GM19455 (cell line): Measurements from ENCODE around the gene COL15A1.

ENCODE experiments used
- ATAC-seq: cut with Tn5 transposase; IDR thresholded peaks from one replicate; pipeline ENCODE4 v1.9.1; 2021; ENCODE audit not compliant: unreplicated experiment

The COL15A1 gene

GRCh38 chr9:99052815-99053715, 109.4 kb downstream of the COL15A1 start:
- no peak for ATAC-seq

- ATAC-seq: no peak
Observed at GRCh38 chr9:99054581-99054980, 110.9 kb downstream of the COL15A1 start.

GRCh38 chr9:99055384-99055783, 111.7 kb downstream of the COL15A1 start:
- ATAC-seq: no peak

GRCh38 chr9:99056186-99056585, 112.5 kb downstream of the COL15A1 start:
- ATAC-seq: no peak

- no peak for ATAC-seq
Observed at GRCh38 chr9:99056886-99057664, 113.4 kb downstream of the COL15A1 start.

- peak; percentile 85 for ATAC-seq
Observed at GRCh38 chr9:99057665-99058625, 114.2 kb downstream of the COL15A1 start.

- peak; percentile 60 for ATAC-seq
Observed at GRCh38 chr9:99058964-99059921, 115.5 kb downstream of the COL15A1 start.

GRCh38 chr9:99060621-99061020, 116.9 kb downstream of the COL15A1 start:
- ATAC-seq: no peak

GRCh38 chr9:99062549-99062948, 118.8 kb downstream of the COL15A1 start:
- no peak for ATAC-seq

GRCh38 chr9:99063522-99063921, 119.8 kb downstream of the COL15A1 start:
- ATAC-seq: no peak

GRCh38 chr9:99066571-99066970, 122.9 kb downstream of the COL15A1 start:
- ATAC-seq: no peak

GRCh38 chr9:99069075-99069474, 125.4 kb downstream of the COL15A1 start:
- ATAC-seq: no peak

- ATAC-seq: no peak
Observed at GRCh38 chr9:99069546-99069945, 125.8 kb downstream of the COL15A1 start.

- ATAC-seq: no peak
Observed at GRCh38 chr9:99070681-99071080, 127.0 kb downstream of the COL15A1 start.

GRCh38 chr9:99071313-99072039, 127.8 kb downstream of the COL15A1 start:
- ATAC-seq: no peak

GRCh38 chr9:99072040-99072394, 128.3 kb downstream of the COL15A1 start:
- no peak for ATAC-seq

- no peak for ATAC-seq
Observed at GRCh38 chr9:99073347-99073746, 129.6 kb downstream of the COL15A1 start.

GRCh38 chr9:99073985-99074901, 130.5 kb downstream of the COL15A1 start:
- no peak for ATAC-seq
